HCT116 (cell line): ENCODE results near the gene PPP1R14C.

Source experiments
- CTCF ChIP-seq, 3 experiments: fragments of 200-600 bp in 1 of 3; sonication (generic) in 1 of 3; IDR thresholded peaks in 2 of 3; conservative IDR thresholded peaks in 1 of 3; 2 replicates each; pipeline ENCODE4 v1.5.1; 2012 to 2017; ENCODE audit warnings: low read depth in 2 of 3, low read length in 2 of 3, antibody characterized with exemption in 1 of 3, borderline replicate concordance in 1 of 3, control low read depth in 1 of 3, mild to moderate bottlenecking in 1 of 3, mixed read lengths in 1 of 3, mixed run types in 1 of 3, moderate library complexity in 1 of 3; ENCODE audit not compliant: insufficient read depth in 1 of 3
- EGR1 ChIP-seq: IDR thresholded peaks from 2 replicates; pipeline ENCODE4 v1.6.1; 2012; ENCODE audit warnings: low read depth
- EZH2 ChIP-seq: fragments of 200-600 bp; sonication (generic); IDR thresholded peaks from 2 replicates; pipeline ENCODE4 v1.6.1; 2017; ENCODE audit warnings: antibody characterized with exemption, mixed run types
- FOSL1 ChIP-seq: IDR thresholded peaks from 2 replicates; pipeline ENCODE4 v1.6.1; 2012; ENCODE audit warnings: low read depth
- POLR2A ChIP-seq: IDR thresholded peaks from 2 replicates; pipeline ENCODE4 v1.7.0; 2011; ENCODE audit warnings: borderline replicate concordance; ENCODE audit not compliant: insufficient read depth, insufficient read length; ENCODE audit errors: extremely low read depth
- POLR2AphosphoS5 ChIP-seq: IDR thresholded peaks from 2 replicates; pipeline ENCODE4 v1.6.1; 2011; ENCODE audit warnings: mild to moderate bottlenecking, low read depth, low read length, moderate library complexity
- RAD21 ChIP-seq: IDR thresholded peaks from 2 replicates; pipeline ENCODE4 v1.6.1; 2012; ENCODE audit warnings: low read depth, mild to moderate bottlenecking
- SIN3A ChIP-seq: IDR thresholded peaks from 2 replicates; pipeline ENCODE4 v1.6.1; 2012; ENCODE audit warnings: low read depth
- SRF ChIP-seq: IDR thresholded peaks from 2 replicates; pipeline ENCODE4 v1.6.1; 2012; ENCODE audit warnings: low read depth
- YY1 ChIP-seq: IDR thresholded peaks from 2 replicates; pipeline ENCODE4 v1.6.1; 2011; ENCODE audit warnings: low read length, low read depth, moderate library complexity, mild to moderate bottlenecking; ENCODE audit not compliant: insufficient replicate concordance; ENCODE audit errors: extremely low read depth
- TF ChIP-seq, protein P1 (sequence below): IDR thresholded peaks from 2 replicates; pipeline ENCODE4 v1.6.1; 2011; ENCODE audit warnings: mild to moderate bottlenecking, low read length, moderate library complexity; ENCODE audit not compliant: insufficient replicate concordance; ENCODE audit errors: extremely low read depth

- TF ChIP-seq YY1, result no peak
- TF ChIP-seq SIN3A, result no peak
- TF ChIP-seq CTCF (IDR thresholded peaks at IDR 0.05 in 2 of 3, conservative IDR thresholded peaks at IDR 0.05 in 1 of 3; ENCODE audit: borderline replicate concordance in 1 of 3, insufficient read depth in 1 of 3, low read depth in 2 of 3, low read length in 2 of 3), result no peak
- TF ChIP-seq POLR2AphosphoS5, result no peak
- no peak for TF ChIP-seq RAD21
- TF ChIP-seq POLR2A, result no peak
- no peak for TF ChIP-seq EGR1
- no peak for TF ChIP-seq EZH2
- no peak for TF ChIP-seq FOSL1
- no peak for TF ChIP-seq SRF
- TF ChIP-seq, protein P1, sequence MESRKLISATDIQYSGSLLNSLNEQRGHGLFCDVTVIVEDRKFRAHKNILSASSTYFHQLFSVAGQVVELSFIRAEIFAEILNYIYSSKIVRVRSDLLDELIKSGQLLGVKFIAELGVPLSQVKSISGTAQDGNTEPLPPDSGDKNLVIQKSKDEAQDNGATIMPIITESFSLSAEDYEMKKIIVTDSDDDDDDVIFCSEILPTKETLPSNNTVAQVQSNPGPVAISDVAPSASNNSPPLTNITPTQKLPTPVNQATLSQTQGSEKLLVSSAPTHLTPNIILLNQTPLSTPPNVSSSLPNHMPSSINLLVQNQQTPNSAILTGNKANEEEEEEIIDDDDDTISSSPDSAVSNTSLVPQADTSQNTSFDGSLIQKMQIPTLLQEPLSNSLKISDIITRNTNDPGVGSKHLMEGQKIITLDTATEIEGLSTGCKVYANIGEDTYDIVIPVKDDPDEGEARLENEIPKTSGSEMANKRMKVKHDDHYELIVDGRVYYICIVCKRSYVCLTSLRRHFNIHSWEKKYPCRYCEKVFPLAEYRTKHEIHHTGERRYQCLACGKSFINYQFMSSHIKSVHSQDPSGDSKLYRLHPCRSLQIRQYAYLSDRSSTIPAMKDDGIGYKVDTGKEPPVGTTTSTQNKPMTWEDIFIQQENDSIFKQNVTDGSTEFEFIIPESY, result no peak
Measured at GRCh38 chr6:150229436-150230163, 86.8 kb downstream of the PPP1R14C start.
